IMR-90 (cell line): ENCODE results near the gene PDC. TPM values are rescaled to one million over a fixed set of nuclear protein-coding genes. Genes with fewer than 3 reads are reported as not detected.

ENCODE experiments used
- ATAC-seq: fragments of 200-7000 bp; cut with Tn5 transposase; 2 replicates; pipeline ENCODE4 v1.9.1; 2020; ENCODE audit warnings: low read depth, mild to moderate bottlenecking, moderate library complexity
- BruUV-seq: library from RNA; stranded (reverse); fragments of 400-500 nt; replicated peaks from 2 replicates; lab custom pipeline; 2021; lab: Mats Ljungman, UMichigan
- CTCF ChIA-PET: fragments of 300-600 bp; formaldehyde crosslinking; extraction: SDS; loops from one replicate; lab custom pipeline; 2021; ENCODE audit warnings: antibody characterized with exemption; lab: Yijun Ruan, JAX
- POLR2A ChIA-PET: fragments of 300-600 bp; sonication (Branson Sonifier 250); formaldehyde crosslinking; loops from one replicate; lab custom pipeline; 2022; ENCODE audit warnings: antibody characterized with exemption; ENCODE audit not compliant: unreplicated experiment; lab: Charles Lee
- DNase-seq: peaks from one replicate; pipeline ENCODE4 v3.0.0; 2013
- H2AFZ ChIP-seq: replicated peaks from 2 replicates; pipeline ENCODE3; 2013; ENCODE audit warnings: low read length, mild to moderate bottlenecking; ENCODE audit not compliant: poor library complexity
- H2AK5ac ChIP-seq: 2 replicates; pipeline ENCODE4 v1.6.1; 2013; ENCODE audit warnings: low read depth, low read length, inconsistent platforms
- H2AK9ac ChIP-seq: replicated peaks from 2 replicates; pipeline ENCODE3; 2013; ENCODE audit warnings: mild to moderate bottlenecking, low read depth, low read length, moderate library complexity; ENCODE audit not compliant: poor library complexity
- H2BK120ac ChIP-seq: 2 replicates; pipeline ENCODE4 v1.6.1; 2013; ENCODE audit warnings: low read depth, low read length, inconsistent platforms
- H2BK15ac ChIP-seq: 3 replicates; pipeline ENCODE4 v1.6.1; 2013; ENCODE audit warnings: low read depth, low read length, inconsistent platforms
- H2BK20ac ChIP-seq: 2 replicates; pipeline ENCODE4 v1.6.1; 2013; ENCODE audit warnings: low read depth, mild to moderate bottlenecking, inconsistent platforms, low read length, moderate library complexity
- H2BK5ac ChIP-seq: 2 replicates; pipeline ENCODE4 v1.6.1; 2013; ENCODE audit warnings: mild to moderate bottlenecking, low read depth, low read length, inconsistent platforms; ENCODE audit not compliant: poor library complexity, severe bottlenecking
- H3K14ac ChIP-seq: replicated peaks from 2 replicates; pipeline ENCODE4 v1.6.1; 2013; ENCODE audit warnings: low read depth, low read length, inconsistent platforms
- H3K18ac ChIP-seq: 2 replicates; pipeline ENCODE4 v1.6.1; 2013; ENCODE audit warnings: low read depth, low read length, control low read depth
- H3K23ac ChIP-seq: 2 replicates; pipeline ENCODE4 v1.6.1; 2013; ENCODE audit warnings: low read depth, low read length, inconsistent platforms
- H3K27ac ChIP-seq: 2 replicates; pipeline ENCODE4 v1.5.1; 2013; ENCODE audit warnings: mild to moderate bottlenecking, control low read depth, low read length; ENCODE audit not compliant: insufficient read depth
- H3K27me3 ChIP-seq: 2 replicates; pipeline ENCODE4 v1.6.1; 2013; ENCODE audit warnings: low read length; ENCODE audit not compliant: control insufficient read depth, insufficient read depth
- H3K36me3 ChIP-seq: 2 replicates; pipeline ENCODE4 v1.6.1; 2013; ENCODE audit warnings: low read length, mixed read lengths; ENCODE audit not compliant: control insufficient read depth, insufficient read depth
- H3K4ac ChIP-seq: 2 replicates; pipeline ENCODE4 v1.6.1; 2013; ENCODE audit warnings: low read depth, low read length, inconsistent platforms
- H3K4me1 ChIP-seq: 2 replicates; pipeline ENCODE4 v1.6.1; 2013; ENCODE audit warnings: low read length, mixed read lengths; ENCODE audit not compliant: control insufficient read depth, insufficient read depth
- H3K4me2 ChIP-seq: 2 replicates; pipeline ENCODE4 v1.6.1; 2013; ENCODE audit warnings: low read depth, mild to moderate bottlenecking, control low read depth, low read length, moderate library complexity
- H3K4me3 ChIP-seq: 2 replicates; pipeline ENCODE4 v1.5.1; 2013; ENCODE audit warnings: low read depth, mild to moderate bottlenecking, control low read depth, low read length, moderate library complexity; ENCODE audit not compliant: insufficient read depth
- H3K56ac ChIP-seq: 2 replicates; pipeline ENCODE4 v1.6.1; 2013; ENCODE audit warnings: low read length, inconsistent platforms; ENCODE audit not compliant: insufficient read depth; ENCODE audit errors: extremely low read depth
- H3K79me1 ChIP-seq, 2 experiments: 2 replicates each; pipeline ENCODE4 v1.6.1; 2013; ENCODE audit warnings: low read length in 2 of 2, inconsistent platforms in 1 of 2, low read depth in 1 of 2
- H3K9ac ChIP-seq: 2 replicates; pipeline ENCODE4 v1.6.1; 2013; ENCODE audit warnings: low read depth, low read length, control low read depth
- H3K9me1 ChIP-seq: 2 replicates; pipeline ENCODE4 v1.6.1; 2013; ENCODE audit warnings: low read length, inconsistent platforms; ENCODE audit not compliant: insufficient read depth
- H3K9me3 ChIP-seq: 2 replicates; pipeline ENCODE4 v1.6.1; 2013; ENCODE audit warnings: low read length; ENCODE audit not compliant: control insufficient read depth, insufficient read depth
- H4K20me1 ChIP-seq: 2 replicates; pipeline ENCODE4 v1.6.1; 2013; ENCODE audit warnings: low read length, inconsistent platforms; ENCODE audit not compliant: insufficient read depth
- H4K5ac ChIP-seq: 2 replicates; pipeline ENCODE4 v1.6.1; 2013; ENCODE audit warnings: mild to moderate bottlenecking, low read depth, low read length, control low read depth
- H4K8ac ChIP-seq, 2 experiments: 2 replicates each; pipeline ENCODE4 v1.6.1; 2013; ENCODE audit warnings: low read depth in 2 of 2, low read length in 2 of 2, control low read depth in 1 of 2, inconsistent platforms in 1 of 2
- H4K91ac ChIP-seq: 2 replicates; pipeline ENCODE4 v1.6.1; 2013; ENCODE audit warnings: low read depth, low read length, inconsistent platforms; ENCODE audit not compliant: insufficient read depth
- CEBPB ChIP-seq: IDR thresholded peaks from 2 replicates; pipeline ENCODE4 v1.6.1; 2012; ENCODE audit warnings: low read depth, low read length, improper control_type of control experiment
- CHD1 ChIP-seq: IDR thresholded peaks from 2 replicates; pipeline ENCODE4 v1.6.1; 2012; ENCODE audit warnings: low read depth, low read length, improper control_type of control experiment
- WGBS, 2 experiments: methylation state at CpG; one replicate each; pipeline versions ENCODE4 v1.1.5 to v1.1.7; 2013; ENCODE audit warnings: missing lambda C conversion rate in 2 of 2; ENCODE audit not compliant: insufficient read length in 1 of 2; ENCODE audit errors: extremely low coverage in 2 of 2; 5-methylcytosine and 5-hydroxymethylcytosine counted together
- dilution Hi-C: fragments of 300-500 bp; cut with HindIII; formaldehyde crosslinking; loops from one replicate; pipeline ENCODE4 v1.14.3; 2018; ENCODE audit warnings: low sequenced_read_pairs; ENCODE audit not compliant: unreplicated experiment
- in situ Hi-C: fragments of 300-500 bp; cut with MboI; formaldehyde crosslinking; loops from 3 replicates; pipeline ENCODE4 v1.14.3; 2019; ENCODE audit warnings: low sequenced_read_pairs, inconsistent platforms, mixed read lengths
- intact Hi-C: fragments of 100-400 bp; cut with micrococcal nuclease; formaldehyde crosslinking; loops from 2 replicates; pipeline ENCODE4 v1.10.0; 2022
- polyA plus RNA-seq, 3 experiments: library from polyadenylated mRNA; depleted of rRNA; stranded (reverse); fragments of >200 nt; gene quantifications; 2 replicates each; pipeline ENCODE4 v1.2.3, GENCODE V29; 2012; ENCODE audit warnings: low replicate concordance in 1 of 3
- total RNA-seq: library from RNA; depleted of rRNA; stranded (reverse); fragments of >200 nt; gene quantifications from 2 replicates; pipeline ENCODE4 v1.2.3, GENCODE V29; 2012

The PDC gene
- total and polyA plus RNA-seq, 2 of the 4 experiments (the other 2 are of a cell fraction), result not detected

DNA sequence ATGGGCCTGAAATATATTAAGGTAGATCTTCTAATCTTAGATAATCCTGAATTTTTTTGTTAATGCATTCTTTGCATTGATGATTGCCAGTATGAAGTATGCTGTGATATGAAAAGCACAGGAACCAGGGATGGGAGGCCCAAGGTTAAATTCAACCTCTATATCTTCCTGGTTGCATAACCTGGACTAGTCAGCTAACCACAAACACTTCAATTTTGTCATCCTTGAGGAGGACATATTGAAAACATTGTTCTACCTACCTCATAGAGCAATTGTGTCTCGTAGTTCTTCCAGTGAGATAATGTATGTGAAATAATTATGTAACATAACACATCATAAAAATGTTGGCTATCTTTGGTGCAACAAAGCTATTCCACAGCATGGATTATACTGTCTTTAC, 25.6 kb downstream of the PDC start:
- H2BK20ac ChIP-seq, result no peak overlapping the region
- no CpG with 5 or more reads among the region's 1 CpG for WGBS, 2 experiments
- H4K8ac ChIP-seq, result no peak overlapping the region
- H2AK5ac ChIP-seq, result no peak overlapping the region
- H3K56ac ChIP-seq, result no peak overlapping the region
- ChIA-PET CTCF (interaction anchor here (1.3 kb wide), 1 partner anchor 10 kb away, joined by 4 read pairs; no protein-coding TSS in a partner anchor), POLR2A (no interaction called here)
- BruUV-seq, result no TSS peak
- no peaks in the 10 kb centered on the region for H3K36me3 ChIP-seq
- dilution Hi-C loops (no loop called here), in situ Hi-C loops (no loop called here), intact Hi-C loops (no loop called here)
- H3K23ac ChIP-seq, result no peak overlapping the region
- no peak overlapping the region for H2AFZ ChIP-seq
- ATAC-seq (no peak), DNase-seq (peak; percentile 42)
- H3K27me3 ChIP-seq, result no peaks in the 10 kb centered on the region
- H3K9me1 ChIP-seq, result no peaks in the 10 kb centered on the region
- H2BK5ac ChIP-seq, result no peak overlapping the region
- no peak overlapping the region for H3K27ac ChIP-seq
- TF ChIP-seq CEBPB (peak; percentile 54), CHD1 (no peak)
- H4K91ac ChIP-seq, result no peak overlapping the region
- no peak overlapping the region for H2BK120ac ChIP-seq
- no peak overlapping the region for H2AK9ac ChIP-seq
- H3K79me1 ChIP-seq, result no peaks in the 10 kb centered on the region
- H3K14ac ChIP-seq, result no peak overlapping the region
- no peak overlapping the region for H3K4me2 ChIP-seq
- no peak overlapping the region for H3K18ac ChIP-seq
- no peak overlapping the region for H3K9ac ChIP-seq
- H4K5ac ChIP-seq, result no peak overlapping the region
- no peaks in the 10 kb centered on the region for H3K4me1 ChIP-seq
- no peaks in the 10 kb centered on the region for H3K9me3 ChIP-seq
- H3K4me3 ChIP-seq, result no peak overlapping the region
- H4K20me1 ChIP-seq, result no peaks in the 10 kb centered on the region
- no peak overlapping the region for H3K4ac ChIP-seq
- H2BK15ac ChIP-seq, result no peak overlapping the region
